ENCODE results near the gene BAZ2B. TPM values are rescaled to one million over a fixed set of nuclear protein-coding genes. Genes with fewer than 3 reads are reported as not detected.

BAZ2B gene
- total and polyA plus RNA-seq, 8 donors: 60.0 to 142 (median 101) TPM

- no peak for TF ChIP-seq CTCF (IDR thresholded peaks at IDR 0.05)
- no peaks in the 10 kb centered on the region for H3K9me3 ChIP-seq
- no peak overlapping the region for H3K4me3 ChIP-seq
- peaks cover 0 to 69% of the 10 kb centered on the region in 2 donors for H3K36me3 ChIP-seq
- no peaks in the 10 kb centered on the region for H3K4me1 ChIP-seq
- DNase-seq (no peak), ATAC-seq (peak; percentile 76)
- no peaks in the 10 kb centered on the region for H3K27me3 ChIP-seq
- no peak overlapping the region for H3K27ac ChIP-seq
- intact Hi-C loops (cut with DNase I): no loop called here
These were observed 175.2 kb downstream of the BAZ2B start for GRCh38 chr2:159441182-159441581.

DNA sequence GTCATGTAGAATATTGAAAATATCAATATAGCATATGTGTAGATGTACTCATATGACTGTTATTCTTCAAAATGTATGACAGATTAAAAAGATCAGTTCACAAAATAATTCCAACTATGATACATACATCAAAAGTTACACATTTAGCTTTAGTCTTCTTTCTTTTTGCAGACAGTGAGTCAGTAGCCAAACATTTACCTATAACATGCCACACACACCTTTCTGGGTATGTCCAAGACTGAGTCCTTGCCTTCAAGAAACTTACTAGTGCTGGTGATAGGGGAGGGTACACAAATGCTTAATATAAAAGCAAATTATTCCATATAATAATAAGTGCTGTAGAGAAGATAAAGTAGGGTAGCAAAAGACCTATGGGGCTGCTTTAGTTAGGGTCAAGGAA, 176.9 kb downstream of the BAZ2B start:
- Histone ChIP-seq H3K36me3 (peaks cover 0 to 64% of the 10 kb centered on the region in 2 donors), H3K9me3 (no peaks in the 10 kb centered on the region), H3K27me3 (no peaks in the 10 kb centered on the region), H3K4me1 (no peaks in the 10 kb centered on the region), H3K27ac (no peak overlapping the region), H3K4me3 (no peak overlapping the region)
- TF ChIP-seq CTCF (IDR thresholded peaks at IDR 0.05): no peak
- intact Hi-C loops (cut with DNase I): no loop called here
- no peak for DNase-seq
- ATAC-seq: no peak

DNA sequence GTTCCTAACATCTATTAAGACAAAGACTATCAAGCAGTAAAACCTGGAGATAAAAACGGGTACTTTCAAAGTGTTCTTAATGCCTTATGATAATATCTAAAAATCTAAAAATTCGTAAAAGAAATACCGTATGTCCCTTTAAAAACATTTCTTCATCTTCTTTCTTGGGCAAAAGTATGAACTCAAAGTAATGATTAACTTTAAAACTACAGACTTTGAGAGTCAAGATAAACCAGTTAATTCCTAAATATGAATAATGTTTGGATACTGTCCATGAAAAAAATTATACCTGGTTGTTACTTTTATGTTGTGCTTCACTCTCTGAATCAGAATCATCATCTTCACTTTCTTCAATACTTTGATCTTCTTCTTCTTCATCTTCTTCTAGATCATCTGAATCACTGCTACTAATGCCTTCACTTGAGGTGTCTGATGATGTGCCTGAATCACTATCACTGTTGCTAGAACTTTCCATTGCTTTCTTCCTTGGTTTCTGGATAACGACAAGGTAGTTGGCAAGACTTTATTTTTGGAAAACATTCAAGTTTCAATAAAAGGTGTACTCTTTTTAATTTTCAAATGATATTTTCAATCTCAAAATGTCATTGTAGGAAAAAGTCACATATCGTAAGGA, 177.5 kb downstream of the BAZ2B start:
- Histone ChIP-seq H3K27me3 (no peaks in the 10 kb centered on the region), H3K4me3 (no peak overlapping the region), H3K9me3 (no peaks in the 10 kb centered on the region), H3K36me3 (peaks cover 0 to 61% of the 10 kb centered on the region in 2 donors), H3K27ac (no peak overlapping the region), H3K4me1 (no peaks in the 10 kb centered on the region)
- no peak for ATAC-seq
- TF ChIP-seq CTCF (IDR thresholded peaks at IDR 0.05): no peak
- DNase-seq: no peak
- intact Hi-C loops (cut with DNase I): no loop called here

- DNase-seq (no peak), ATAC-seq (no peak)
- no peak for TF ChIP-seq CTCF (IDR thresholded peaks at IDR 0.05)
- Histone ChIP-seq H3K4me3 (no peak overlapping the region), H3K36me3 (peaks cover 0 to 61% of the 10 kb centered on the region in 2 donors), H3K4me1 (no peaks in the 10 kb centered on the region), H3K27me3 (no peaks in the 10 kb centered on the region), H3K9me3 (no peaks in the 10 kb centered on the region), H3K27ac (no peak overlapping the region)
- intact Hi-C loops (cut with DNase I): no loop called here
These were observed 178.1 kb downstream of the BAZ2B start for GRCh38 chr2:159438284-159438683.

DNA sequence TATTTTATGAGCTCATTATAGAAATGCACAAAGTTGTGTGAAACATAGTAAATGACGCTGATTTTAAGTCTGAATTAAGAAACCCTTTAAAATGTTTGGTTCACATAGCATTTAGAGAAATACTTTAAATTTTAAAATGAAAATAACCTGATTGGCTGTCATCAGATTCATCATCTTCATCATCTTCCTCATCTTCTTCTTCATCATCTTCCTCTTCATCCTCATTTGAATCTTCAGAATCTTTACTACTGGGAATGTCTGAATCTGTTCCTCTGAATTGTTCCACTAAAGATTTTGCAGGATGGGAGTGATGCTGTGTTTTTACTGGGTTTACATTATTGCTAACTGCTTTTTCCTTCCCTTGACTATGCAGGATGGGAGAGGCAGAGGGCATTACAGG, 183.7 kb downstream of the BAZ2B start:
- no peak for ATAC-seq
- Histone ChIP-seq H3K4me3 (no peak overlapping the region), H3K36me3 (peaks cover 0 to 78% of the 10 kb centered on the region in 2 donors), H3K27me3 (no peaks in the 10 kb centered on the region), H3K27ac (no peak overlapping the region), H3K4me1 (no peaks in the 10 kb centered on the region), H3K9me3 (no peaks in the 10 kb centered on the region)
- no peak for TF ChIP-seq CTCF (IDR thresholded peaks at IDR 0.05)
- DNase-seq: no peak
- intact Hi-C loops (cut with DNase I): no loop called here

Data from left lung (tissue), 10 donors.